ENCODE data around the gene NLGN1. TPM values are rescaled to one million over a fixed set of nuclear protein-coding genes. Genes with fewer than 3 reads are reported as not detected.

NLGN1 gene
- total and polyA plus RNA-seq, 2 of the 8 experiments (the other 6 are each of a cell fraction or from before 2014, with no cell fraction given) = 7.8 to 14.8 TPM

DNA sequence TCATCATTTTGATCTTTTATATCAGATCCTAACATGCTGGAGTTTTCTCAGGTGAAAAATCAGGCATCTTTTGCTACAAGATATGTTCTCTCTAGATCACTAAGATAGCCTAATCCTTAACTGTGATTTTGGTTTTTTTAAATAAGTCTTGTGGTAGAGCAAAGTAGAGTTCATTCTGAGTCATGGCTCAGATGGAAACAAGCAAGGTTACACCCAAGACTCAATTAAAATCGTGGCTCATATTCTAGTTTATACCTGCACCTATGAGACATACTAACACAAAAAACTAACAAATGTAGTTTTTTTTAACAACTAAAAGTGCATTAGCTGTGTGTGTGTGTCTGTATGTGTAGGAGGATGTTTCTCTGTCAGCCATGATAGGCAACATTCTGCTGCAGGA is 428.2 kb downstream of the NLGN1 start (continued):
- TF ChIP-seq CHD7 (IDR thresholded peaks at IDR 0.05; ENCODE audit: insufficient replicate concordance, low read length) = no peak
- no peak for TF ChIP-seq SP4 (IDR thresholded peaks at IDR 0.05; ENCODE audit: low read length)
- TF ChIP-seq CREB1 (IDR thresholded peaks at IDR 0.05) = no peak
- TF ChIP-seq HDAC6 (IDR thresholded peaks at IDR 0.05; ENCODE audit: low read depth, low read length) = no peak
